H9 (cell line): ENCODE results near the gene ZNF407. TPM values are rescaled to one million over a fixed set of nuclear protein-coding genes. Genes with fewer than 3 reads are reported as not detected.

Experiments used
- DNase-seq: peaks from one replicate; pipeline ENCODE4 v3.0.0-alpha.2; 2017
- H2AFZ ChIP-seq: one replicate; pipeline ENCODE4 v1.6.1; 2013; ENCODE audit warnings: mild to moderate bottlenecking, low read length, control low read depth, moderate library complexity
- H2AK5ac ChIP-seq: 2 replicates; pipeline ENCODE4 v1.6.1; 2013; ENCODE audit warnings: low read length, control low read depth, mixed read lengths; ENCODE audit not compliant: insufficient read length
- H2BK120ac ChIP-seq: one replicate; pipeline ENCODE4 v1.6.1; 2013; ENCODE audit warnings: low read depth, mild to moderate bottlenecking, low read length, control low read depth, inconsistent platforms; ENCODE audit not compliant: poor library complexity, severe bottlenecking
- H2BK12ac ChIP-seq: 2 replicates; pipeline ENCODE4 v1.6.1; 2013; ENCODE audit warnings: low read length, control low read depth, mixed read lengths, low read depth; ENCODE audit not compliant: insufficient read length
- H2BK15ac ChIP-seq: 2 replicates; pipeline ENCODE4 v1.6.1; 2013; ENCODE audit warnings: low read depth, low read length, control low read depth
- H2BK20ac ChIP-seq: one replicate; pipeline ENCODE4 v1.6.1; 2013; ENCODE audit warnings: low read depth, mild to moderate bottlenecking, low read length, control low read depth, inconsistent platforms; ENCODE audit not compliant: poor library complexity, severe bottlenecking
- H2BK5ac ChIP-seq: 2 replicates; pipeline ENCODE4 v1.6.1; 2013; ENCODE audit warnings: low read length, control low read depth, mixed read lengths; ENCODE audit not compliant: insufficient read length
- H3K14ac ChIP-seq: 2 replicates; pipeline ENCODE4 v1.6.1; 2013; ENCODE audit warnings: low read length, control low read depth; ENCODE audit not compliant: insufficient read depth
- H3K18ac ChIP-seq: 2 replicates; pipeline ENCODE4 v1.6.1; 2013; ENCODE audit warnings: low read depth, mild to moderate bottlenecking, mixed read lengths, low read length, control low read depth; ENCODE audit not compliant: insufficient read length
- H3K23ac ChIP-seq: 2 replicates; pipeline ENCODE4 v1.6.1; 2013; ENCODE audit warnings: low read length, control low read depth, mixed read lengths, low read depth; ENCODE audit not compliant: insufficient read length
- H3K23me2 ChIP-seq: 2 replicates; pipeline ENCODE4 v1.6.1; 2013; ENCODE audit warnings: low read depth, mild to moderate bottlenecking, mixed read lengths, low read length, control low read depth; ENCODE audit not compliant: insufficient read length, poor library complexity, severe bottlenecking
- H3K27ac ChIP-seq: 2 replicates; pipeline ENCODE4 v1.5.1; 2013; ENCODE audit warnings: low read length, control low read depth, mixed read lengths, low read depth; ENCODE audit not compliant: insufficient read length
- H3K27me3 ChIP-seq: 2 replicates; pipeline ENCODE4 v1.6.1; 2013; ENCODE audit warnings: low read length, control low read depth, inconsistent platforms; ENCODE audit not compliant: insufficient read depth
- H3K4ac ChIP-seq: 2 replicates; pipeline ENCODE4 v1.6.1; 2013; ENCODE audit warnings: low read depth, mild to moderate bottlenecking, control low read depth, inconsistent platforms, low read length, moderate library complexity
- H3K4me1 ChIP-seq: 2 replicates; pipeline ENCODE4 v1.6.1; 2013; ENCODE audit warnings: low read length, control low read depth, inconsistent platforms; ENCODE audit not compliant: insufficient read depth
- H3K4me2 ChIP-seq: 2 replicates; pipeline ENCODE4 v1.6.1; 2013; ENCODE audit warnings: low read length, control low read depth, mixed read lengths; ENCODE audit not compliant: insufficient read length, insufficient read depth
- H3K56ac ChIP-seq: 2 replicates; pipeline ENCODE4 v1.6.1; 2013; ENCODE audit warnings: low read depth, mild to moderate bottlenecking, mixed read lengths, low read length, control low read depth; ENCODE audit not compliant: insufficient read length
- H3K79me1 ChIP-seq: 2 replicates; pipeline ENCODE4 v1.6.1; 2013; ENCODE audit warnings: low read depth, mild to moderate bottlenecking, moderate library complexity, low read length, control low read depth, inconsistent platforms; ENCODE audit not compliant: insufficient read depth, poor library complexity, severe bottlenecking
- H3K79me2 ChIP-seq: 2 replicates; pipeline ENCODE4 v1.6.1; 2013; ENCODE audit warnings: low read length, control low read depth, inconsistent platforms; ENCODE audit not compliant: insufficient read depth
- H3K9ac ChIP-seq: 2 replicates; pipeline ENCODE4 v1.6.1; 2013; ENCODE audit warnings: low read length, control low read depth, mixed read lengths; ENCODE audit not compliant: insufficient read length; ENCODE audit errors: extremely low read depth
- H3K9me3 ChIP-seq: one replicate; pipeline ENCODE4 v1.6.1; 2013; ENCODE audit warnings: low read depth, low read length, inconsistent platforms; ENCODE audit not compliant: control insufficient read depth
- H3T11ph ChIP-seq: one replicate; pipeline ENCODE4 v1.6.1; 2013; ENCODE audit warnings: mild to moderate bottlenecking, low read length, control low read depth, inconsistent platforms
- H4K20me1 ChIP-seq: one replicate; pipeline ENCODE4 v1.6.1; 2013; ENCODE audit not compliant: control insufficient read depth, insufficient read length, insufficient read depth
- H4K5ac ChIP-seq: 2 replicates; pipeline ENCODE4 v1.6.1; 2013; ENCODE audit warnings: low read depth, mild to moderate bottlenecking, mixed read lengths, low read length, control low read depth; ENCODE audit not compliant: insufficient read length
- H4K8ac ChIP-seq: replicated peaks from 2 replicates; pipeline ENCODE4 v1.6.1; 2013; ENCODE audit warnings: low read length, control low read depth, mixed read lengths, low read depth; ENCODE audit not compliant: insufficient read length
- H4K91ac ChIP-seq: 2 replicates; pipeline ENCODE4 v1.6.1; 2013; ENCODE audit warnings: low read depth, mild to moderate bottlenecking, moderate library complexity, mixed read lengths, low read length, control low read depth; ENCODE audit not compliant: insufficient read length
- H3K27ac Mint-ChIP-seq, 3 experiments: 2 replicates in 2 of 3; 3 replicates in 1 of 3; pipeline ENCODE4 v1.8.0; 2020 to 2021; ENCODE audit warnings: mixed read lengths in 3 of 3, mild to moderate bottlenecking in 1 of 3, moderate library complexity in 1 of 3
- H3K27me3 Mint-ChIP-seq: 2 replicates; pipeline ENCODE4 v1.8.0; 2021; ENCODE audit warnings: low read depth, mild to moderate bottlenecking, moderate library complexity, mixed read lengths
- H3K36me3 Mint-ChIP-seq, 3 experiments: 2 replicates in 2 of 3; 3 replicates in 1 of 3; pipeline ENCODE4 v1.8.0; 2020 to 2021; ENCODE audit warnings: low read depth in 3 of 3, mixed read lengths in 3 of 3; ENCODE audit not compliant: insufficient read depth in 1 of 3
- H3K4me1 Mint-ChIP-seq, 2 experiments: 2 replicates each; pipeline ENCODE4 v1.8.0; 2020; ENCODE audit warnings: mixed read lengths in 2 of 2
- H3K4me3 Mint-ChIP-seq, 2 experiments: 2 replicates in 1 of 2; 3 replicates in 1 of 2; pipeline ENCODE4 v1.8.0; 2020 to 2021; ENCODE audit warnings: mild to moderate bottlenecking in 2 of 2, mixed read lengths in 2 of 2, moderate library complexity in 1 of 2
- H3K9me3 Mint-ChIP-seq, 2 experiments: 2 replicates in 1 of 2; 3 replicates in 1 of 2; pipeline ENCODE4 v1.8.0; 2020; ENCODE audit warnings: mild to moderate bottlenecking in 2 of 2, mixed read lengths in 2 of 2, moderate library complexity in 1 of 2
- WGBS: extraction: QIAGEN DNeasy Blood & Tissue Kit; methylation state at CpG from one replicate; pipeline ENCODE4 v1.1.7; 2013; ENCODE audit warnings: missing lambda C conversion rate, low lambda C conversion rate, mixed read lengths; ENCODE audit not compliant: insufficient read length; ENCODE audit errors: extremely low coverage; 5-methylcytosine and 5-hydroxymethylcytosine counted together
- total RNA-seq: library from RNA; stranded (reverse); gene quantifications from 2 replicates; pipeline ENCODE4 v1.2.1, GENCODE V29; 2021
- TF ChIP-seq, protein P1 (sequence below): fragments of 200-600 bp; sonication (generic); conservative IDR thresholded peaks from 3 replicates; pipeline ENCODE4 v1.8.0; 2021; ENCODE audit warnings: antibody characterized with exemption, mild to moderate bottlenecking

ZNF407 gene
- total RNA-seq, 1 experiment from 2014 or later, result 8.7 TPM

GRCh38 chr18:74728586-74728985 lies 130.9 kb downstream of the ZNF407 start:
- H3K27ac Mint-ChIP-seq, result no peak overlapping the region; a peak in 1 of 7 replicates
- H3K4me3 Mint-ChIP-seq, result no peak overlapping the region
- H3K18ac ChIP-seq, result no peak overlapping the region
- H3K9me3 ChIP-seq, result no peaks in the 10 kb centered on the region
- H2BK120ac ChIP-seq, result no peak overlapping the region
- H2BK15ac ChIP-seq, result no peak overlapping the region
- no peaks in the 10 kb centered on the region for H3K27me3 ChIP-seq
- H2BK5ac ChIP-seq, result no peak overlapping the region
- no peak overlapping the region for H2AFZ ChIP-seq
- H3T11ph ChIP-seq, result no peak overlapping the region
- no peak overlapping the region for H3K27ac ChIP-seq
- H3K36me3 Mint-ChIP-seq, result no peaks in the 10 kb centered on the region
- no peak overlapping the region for H3K23ac ChIP-seq
- no peak overlapping the region for H2BK12ac ChIP-seq
- no peak overlapping the region for H4K91ac ChIP-seq
- no peak overlapping the region for H2AK5ac ChIP-seq
- no peak overlapping the region for H3K4ac ChIP-seq
- TF ChIP-seq, protein P1, sequence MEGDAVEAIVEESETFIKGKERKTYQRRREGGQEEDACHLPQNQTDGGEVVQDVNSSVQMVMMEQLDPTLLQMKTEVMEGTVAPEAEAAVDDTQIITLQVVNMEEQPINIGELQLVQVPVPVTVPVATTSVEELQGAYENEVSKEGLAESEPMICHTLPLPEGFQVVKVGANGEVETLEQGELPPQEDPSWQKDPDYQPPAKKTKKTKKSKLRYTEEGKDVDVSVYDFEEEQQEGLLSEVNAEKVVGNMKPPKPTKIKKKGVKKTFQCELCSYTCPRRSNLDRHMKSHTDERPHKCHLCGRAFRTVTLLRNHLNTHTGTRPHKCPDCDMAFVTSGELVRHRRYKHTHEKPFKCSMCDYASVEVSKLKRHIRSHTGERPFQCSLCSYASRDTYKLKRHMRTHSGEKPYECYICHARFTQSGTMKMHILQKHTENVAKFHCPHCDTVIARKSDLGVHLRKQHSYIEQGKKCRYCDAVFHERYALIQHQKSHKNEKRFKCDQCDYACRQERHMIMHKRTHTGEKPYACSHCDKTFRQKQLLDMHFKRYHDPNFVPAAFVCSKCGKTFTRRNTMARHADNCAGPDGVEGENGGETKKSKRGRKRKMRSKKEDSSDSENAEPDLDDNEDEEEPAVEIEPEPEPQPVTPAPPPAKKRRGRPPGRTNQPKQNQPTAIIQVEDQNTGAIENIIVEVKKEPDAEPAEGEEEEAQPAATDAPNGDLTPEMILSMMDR, result no peak
- H3K27me3 Mint-ChIP-seq, result no peaks in the 10 kb centered on the region
- H3K4me1 Mint-ChIP-seq, result no peaks in the 10 kb centered on the region
- H4K20me1 ChIP-seq, result no peaks in the 10 kb centered on the region
- H3K56ac ChIP-seq, result no peak overlapping the region
- no peak overlapping the region for H3K4me2 ChIP-seq
- H3K4me1 ChIP-seq, result no peaks in the 10 kb centered on the region
- H3K9ac ChIP-seq, result no peak overlapping the region
- H4K5ac ChIP-seq, result no peak overlapping the region
- H4K8ac ChIP-seq, result no peak overlapping the region
- H3K79me1 ChIP-seq, result no peaks in the 10 kb centered on the region
- H3K14ac ChIP-seq, result no peak overlapping the region
- no peak overlapping the region for H2BK20ac ChIP-seq
- H3K9me3 Mint-ChIP-seq, result no peaks in the 10 kb centered on the region
- no CpG with 5 or more reads among the region's 5 CpGs for WGBS
- H3K79me2 ChIP-seq, result no peaks in the 10 kb centered on the region
- H3K23me2 ChIP-seq, result no peaks in the 10 kb centered on the region
- no peak for DNase-seq
